NB4 (cell line): ENCODE data around the gene CDH23.

Experiments
- CTCF ChIP-seq: IDR thresholded peaks from one replicate; pipeline ENCODE4 v1.5.1; 2012; ENCODE audit warnings: low read depth, low read length
- MAX ChIP-seq: IDR thresholded peaks from 2 replicates; pipeline ENCODE4 v1.6.1; 2011; ENCODE audit warnings: low read depth, low read length
- MYC ChIP-seq: IDR thresholded peaks from 2 replicates; pipeline ENCODE4 v1.6.1; 2011; ENCODE audit warnings: low read depth, low read length
- POLR2A ChIP-seq: IDR thresholded peaks from 2 replicates; pipeline ENCODE4 v1.6.1; 2011; ENCODE audit warnings: mild to moderate bottlenecking; ENCODE audit not compliant: insufficient read length; ENCODE audit errors: extremely low read depth

- TF ChIP-seq CTCF (no peak), POLR2A (no peak), MAX (no peak), MYC (no peak)
Observed at GRCh38 chr10:71419002-71419540, 22.4 kb downstream of the CDH23 start.
